GM21390 (cell line): ENCODE data around the gene PADI2.

Experiments used
- ATAC-seq: cut with Tn5 transposase; IDR thresholded peaks from one replicate; pipeline ENCODE4 v1.9.1; 2021; ENCODE audit not compliant: unreplicated experiment

PADI2 gene

DNA sequence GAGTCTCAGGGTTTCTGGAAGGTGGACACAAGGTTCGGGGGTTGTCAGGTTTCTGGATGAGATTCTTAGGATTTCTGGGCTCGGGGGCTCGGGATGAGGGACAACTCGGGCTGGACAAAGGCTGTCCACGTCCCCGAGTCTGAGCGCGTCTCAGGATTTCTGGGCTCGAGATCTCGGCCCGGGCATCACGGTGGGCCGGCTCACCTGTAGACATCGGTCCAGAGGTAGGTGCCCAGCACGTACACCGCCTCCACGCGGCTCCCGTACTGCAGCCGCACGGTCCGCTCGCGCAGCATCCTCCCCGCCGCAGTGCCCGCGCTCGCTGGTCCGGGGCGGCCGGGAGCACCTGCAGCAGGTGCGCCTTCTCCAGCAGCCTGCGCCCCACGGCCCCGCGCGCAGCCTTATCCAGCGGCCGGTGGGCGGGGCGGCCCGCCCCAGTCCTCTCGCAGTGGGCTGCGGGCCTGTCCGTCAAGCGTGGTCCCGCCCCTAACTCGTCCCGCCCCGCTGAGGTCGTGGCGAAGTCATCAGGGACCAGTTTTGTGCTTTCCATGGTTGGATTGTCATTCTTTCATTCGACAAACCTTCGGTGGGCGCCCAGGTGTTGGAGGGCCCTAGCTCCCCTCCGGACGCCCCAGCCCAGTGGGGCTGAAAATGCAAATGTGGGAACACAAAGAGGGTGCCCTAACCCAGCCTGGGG, at the start of gene PADI2:
TSS of gene PADI2 (minus strand) at position 376 of the 697 bp plus-strand sequence. CDS start at position 296, 80 bp downstream.
- peak; percentile 77 for ATAC-seq

DNA sequence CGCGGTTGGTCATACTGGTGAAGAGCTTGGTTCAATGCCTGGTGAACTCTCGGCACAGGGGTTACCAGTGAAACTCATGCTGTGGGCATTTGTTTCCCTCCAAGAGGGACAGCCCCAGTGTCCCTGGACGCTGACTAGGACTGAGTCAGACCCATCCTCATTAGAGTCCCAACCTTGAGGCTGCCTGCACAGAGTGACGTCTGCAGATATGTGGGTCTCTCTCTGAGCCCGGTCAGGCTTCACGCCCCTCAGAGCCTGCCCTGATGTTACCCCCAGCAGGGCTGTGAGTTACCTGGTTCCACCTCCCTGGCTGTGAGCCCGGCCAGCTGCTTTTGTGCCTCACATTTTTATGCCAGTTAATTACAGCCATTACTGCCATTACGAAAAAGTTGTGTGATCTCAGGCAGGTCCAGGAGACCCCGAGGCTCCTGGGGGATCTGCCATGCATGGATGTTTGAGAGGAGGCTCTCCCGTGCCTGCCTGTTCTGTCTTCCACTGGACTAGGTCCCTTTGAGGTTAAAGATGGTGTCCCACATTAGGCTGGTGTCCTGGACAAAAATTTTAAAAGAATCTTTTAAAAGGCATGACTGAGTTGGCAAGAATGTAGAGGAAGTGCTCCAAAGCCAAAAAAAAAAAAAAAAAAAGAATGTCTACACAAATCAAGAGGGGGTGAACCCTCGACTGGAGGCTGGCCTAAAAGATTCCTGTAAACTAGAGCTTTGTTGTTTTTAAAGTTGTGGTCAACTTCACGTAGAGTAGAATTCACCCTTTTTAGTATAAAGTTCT, 49.0 kb upstream of the PADI2 start:
- no peak for ATAC-seq

DNA sequence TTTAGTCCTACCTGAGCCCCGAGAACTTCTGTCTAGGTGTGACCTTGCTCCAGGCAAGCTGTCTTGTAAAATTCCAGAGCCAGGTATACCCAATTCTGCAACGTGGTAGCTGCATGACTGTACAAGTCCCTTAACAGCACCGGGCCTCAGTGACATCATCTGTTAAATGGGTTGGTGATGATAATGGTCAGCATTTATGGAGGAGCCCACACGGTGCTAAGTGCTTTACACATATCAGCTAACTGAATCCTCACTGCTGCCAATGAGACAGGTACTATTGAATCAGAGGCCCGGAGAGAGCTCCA, 48.5 kb upstream of the PADI2 start:
- ATAC-seq: no peak

DNA sequence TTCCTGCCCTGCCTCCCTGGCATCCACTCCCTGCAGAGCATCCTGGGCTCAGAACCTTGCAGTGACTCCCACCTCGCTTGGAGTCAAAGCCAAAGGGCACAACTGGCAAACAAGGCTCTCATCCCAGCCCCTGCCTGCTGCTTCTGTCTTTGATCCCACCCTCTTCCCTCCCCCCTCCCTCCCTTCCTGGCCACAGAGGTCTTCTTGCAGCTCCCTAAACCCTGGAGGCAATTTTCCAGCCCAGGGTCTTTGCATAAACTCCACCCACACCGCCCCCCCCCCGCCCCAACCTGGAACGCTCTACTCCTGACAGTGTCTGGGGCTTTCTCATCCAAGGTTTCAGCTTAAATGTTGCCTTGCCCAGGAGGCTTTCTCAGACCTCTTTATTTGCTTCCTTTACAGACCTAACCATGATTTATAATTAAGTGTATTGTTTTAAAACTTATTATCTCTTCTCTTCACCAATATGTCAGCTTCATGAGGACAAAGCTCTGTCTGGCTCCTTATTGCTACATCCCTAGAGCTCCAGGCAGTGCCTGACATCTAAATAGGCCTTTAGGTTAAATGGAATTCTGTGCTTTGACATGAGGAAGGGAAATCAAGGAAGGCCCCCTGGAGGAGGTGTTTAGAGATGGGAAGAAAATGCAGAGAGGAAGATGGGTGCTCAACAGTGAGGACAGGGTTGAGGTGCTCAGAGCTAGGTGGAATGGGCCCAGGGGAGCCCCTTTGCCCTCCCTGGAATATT, 48.0 kb upstream of the PADI2 start:
- no peak for ATAC-seq

- ATAC-seq: no peak
Observed at GRCh38 chr1:17165823-17166222, 46.6 kb upstream of the PADI2 start.

GRCh38 chr1:17163789-17164666, 44.8 kb upstream of the PADI2 start:
- ATAC-seq: no peak

DNA sequence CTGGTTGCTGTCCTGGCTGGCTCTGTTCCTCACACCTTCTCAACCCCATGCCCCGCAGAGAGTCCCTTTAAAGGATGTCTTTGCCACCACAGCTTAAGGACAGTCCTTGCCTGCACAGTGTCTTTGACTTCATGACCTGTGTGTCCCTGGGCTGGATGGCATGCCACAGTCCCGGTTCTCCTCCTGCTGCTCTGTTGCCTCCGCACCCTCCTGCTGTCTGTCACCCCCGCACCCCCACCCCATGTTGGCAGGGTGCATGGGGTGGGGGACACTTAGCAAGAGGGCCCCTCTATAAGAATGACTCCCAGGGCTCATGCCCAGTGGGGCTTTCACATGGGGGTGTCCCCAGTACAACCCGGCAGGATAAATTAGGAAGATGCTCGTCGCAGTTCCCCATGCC, 44.1 kb upstream of the PADI2 start:
- no peak for ATAC-seq

- no peak for ATAC-seq
Observed at GRCh38 chr1:17162941-17163340, 43.7 kb upstream of the PADI2 start.

- no peak for ATAC-seq
Observed at GRCh38 chr1:17161926-17162800, 42.9 kb upstream of the PADI2 start.

DNA sequence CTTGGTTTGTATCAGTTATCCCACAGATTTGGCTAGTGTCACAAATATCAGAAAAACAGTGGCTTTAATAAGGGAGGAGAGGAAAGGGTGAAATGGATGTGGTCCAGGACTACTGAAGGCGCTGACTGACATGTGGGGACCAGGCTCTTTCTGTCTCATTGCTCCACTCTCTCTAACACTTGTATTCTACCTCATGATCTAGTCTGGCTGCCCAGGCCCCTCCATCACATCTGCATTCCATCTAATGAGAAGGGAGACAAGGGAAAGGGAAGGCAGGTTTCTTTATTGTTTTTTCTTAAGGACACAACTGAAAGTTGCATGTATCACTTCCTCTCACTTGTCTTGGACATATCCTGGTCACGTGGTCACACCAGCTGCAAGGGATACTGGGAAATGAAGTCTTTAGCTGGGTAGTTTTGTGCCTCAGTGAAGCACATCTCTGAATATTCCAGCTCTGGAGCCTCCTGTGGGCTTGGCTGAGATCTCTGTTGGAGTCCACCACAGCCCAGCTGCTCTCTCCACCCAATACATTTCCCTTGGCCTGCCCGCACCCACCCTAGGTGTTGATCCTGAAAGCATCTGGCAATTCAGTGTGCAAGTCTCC, 42.0 kb upstream of the PADI2 start:
- no peak for ATAC-seq

GRCh38 chr1:17158961-17159360, 39.7 kb upstream of the PADI2 start:
- ATAC-seq: no peak

DNA sequence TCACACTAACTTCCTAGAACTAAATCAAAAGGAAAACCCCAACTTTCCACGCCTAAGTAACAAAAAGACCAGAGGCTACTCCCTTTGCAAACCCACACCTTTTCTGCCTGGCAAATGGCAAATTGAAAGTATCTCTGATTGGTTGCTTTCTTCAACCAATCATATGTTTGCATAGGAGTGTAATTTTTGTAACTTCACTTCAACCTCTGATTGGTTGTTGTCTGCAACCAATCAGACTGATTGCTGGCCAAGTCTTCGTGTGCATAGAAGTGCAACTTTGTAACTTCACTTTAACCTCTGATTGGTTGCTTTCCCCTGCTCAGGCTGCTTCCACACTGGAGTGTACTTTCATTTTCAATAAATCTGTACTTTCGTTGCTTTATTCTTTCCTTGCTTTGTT, 36.9 kb upstream of the PADI2 start:
- ATAC-seq: no peak

DNA sequence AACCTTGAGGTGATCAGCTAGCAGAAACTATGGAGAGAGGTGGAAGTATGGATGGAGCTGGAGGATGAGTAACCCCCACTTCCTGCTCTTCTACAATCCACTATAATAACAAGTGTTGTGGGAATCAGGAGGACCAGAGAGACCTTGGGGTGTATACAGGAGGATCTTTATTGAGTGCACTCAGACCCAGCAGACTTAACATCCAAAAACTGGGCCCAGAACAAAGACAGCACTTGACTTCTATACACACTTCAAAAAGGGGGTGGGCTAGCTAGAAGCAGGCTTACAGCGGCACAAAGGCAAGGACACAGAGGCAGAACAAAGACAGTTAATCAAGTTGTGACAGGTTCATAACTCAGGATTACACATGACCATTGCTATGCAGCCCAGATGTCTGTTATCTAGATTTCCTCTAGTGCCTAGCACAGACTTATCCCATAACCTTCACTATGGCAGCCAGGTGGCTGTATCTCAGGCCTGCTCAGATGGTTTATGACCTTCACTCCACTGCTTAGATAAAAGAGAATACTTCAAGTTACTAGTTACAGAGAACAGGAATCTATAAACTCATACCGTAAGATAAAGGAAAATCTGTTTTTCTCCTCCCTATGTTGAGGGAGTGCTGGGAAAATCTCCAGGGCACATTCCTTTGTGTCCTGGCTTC, 36.1 kb upstream of the PADI2 start:
- ATAC-seq: no peak

DNA sequence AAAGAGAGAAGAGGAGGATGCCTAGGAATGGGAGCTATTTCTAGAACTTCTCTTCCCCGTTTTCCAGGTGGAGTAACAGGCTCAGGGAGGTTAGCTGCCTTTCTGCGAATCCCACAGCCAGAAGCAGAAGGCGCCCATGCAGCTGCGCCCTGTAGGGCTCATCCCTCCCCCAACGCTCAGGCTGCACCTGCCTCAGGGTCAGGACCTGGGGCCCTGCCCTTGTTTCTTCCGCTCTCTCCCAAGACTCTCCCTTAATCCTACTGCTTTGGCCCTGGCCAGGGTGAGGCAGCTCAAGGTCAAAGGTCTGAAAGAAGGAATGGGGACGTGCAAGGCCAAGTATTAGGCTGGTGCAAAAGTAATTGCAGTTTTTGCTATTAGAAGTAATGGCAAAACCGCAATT, 30.5 kb upstream of the PADI2 start:
- ATAC-seq: no peak

- ATAC-seq: no peak
Observed at GRCh38 chr1:17148950-17149608, 29.8 kb upstream of the PADI2 start.

- ATAC-seq: no peak
Observed at GRCh38 chr1:17145648-17146047, 26.4 kb upstream of the PADI2 start.

GRCh38 chr1:17143760-17144159, 24.5 kb upstream of the PADI2 start:
- ATAC-seq: no peak

DNA sequence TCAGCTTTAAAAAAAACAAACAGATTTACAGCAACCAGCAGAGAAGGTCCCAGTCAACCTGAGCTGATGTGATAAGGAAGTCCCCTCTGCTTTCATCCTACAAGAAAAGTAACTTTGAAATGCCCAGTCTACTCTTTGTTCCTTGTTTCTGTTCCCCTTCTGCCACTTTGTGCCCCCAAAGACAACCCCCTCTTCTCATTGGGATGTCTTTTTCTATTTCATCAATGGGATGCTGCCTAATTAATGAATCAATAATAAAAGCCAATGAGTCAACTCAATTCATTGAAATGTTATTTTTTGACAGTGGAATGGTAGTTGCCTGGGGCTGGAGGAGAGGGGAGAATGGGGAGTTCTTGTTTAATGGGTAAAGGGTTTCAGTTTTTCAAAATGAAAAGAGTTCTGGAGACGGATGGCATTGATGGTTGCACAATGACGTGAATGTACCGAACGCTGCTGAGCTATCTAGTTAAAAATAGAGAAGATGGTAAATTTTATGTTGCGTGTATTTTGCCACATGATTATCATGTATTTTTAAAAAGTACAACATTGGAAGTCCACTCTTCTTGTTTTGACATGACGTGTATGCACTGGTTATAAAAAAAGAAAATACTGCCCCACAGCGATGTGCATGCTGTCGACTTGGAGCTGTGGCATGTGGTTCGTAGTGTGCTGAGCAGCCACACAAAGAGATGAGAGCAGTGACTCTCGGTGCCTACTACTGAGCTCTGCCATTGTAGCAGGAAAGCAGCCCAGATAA, 22.4 kb upstream of the PADI2 start:
- peak; percentile 68 for ATAC-seq
